ENCODE measurements around the gene ZNF594. TPM values are rescaled to one million over a fixed set of nuclear protein-coding genes. Genes with fewer than 3 reads are reported as not detected.
"Not testable (repeated sequence)": the region's sequence is repeated elsewhere in the genome, so short reads cannot be mapped to it uniquely, and the experiment has no call there.

Gene ZNF594
- total RNA-seq, 1 donor from 2014 or later: 8.9 TPM

GRCh38 chr17:5225668-5226457 is 34.2 kb upstream of the ZNF594 start:
- no peaks in the 10 kb centered on the region for H3K4me1 ChIP-seq (ENCODE audit: control insufficient read depth in 3 of 3, insufficient read depth in 3 of 3, low read length in 3 of 3)
- H3K36me3 ChIP-seq (ENCODE audit: control insufficient read depth in 3 of 3, insufficient read depth in 3 of 3, low read length in 3 of 3): peaks cover 3 to 15% (median 15%) of the 10 kb centered on the region in 3 donors

GRCh38 chr17:5221912-5222311 is 30.2 kb upstream of the ZNF594 start:
- not testable (repeated sequence) for H3K27me3 ChIP-seq (ENCODE audit: control insufficient read depth in 3 of 3, insufficient read depth in 3 of 3, low read length in 3 of 3); H3K27ac ChIP-seq (ENCODE audit: low read depth, low read length)
- H3K36me3 ChIP-seq (ENCODE audit: control insufficient read depth in 3 of 3, insufficient read depth in 3 of 3, low read length in 3 of 3): peaks cover 3 to 16% (median 11%) of the 10 kb centered on the region in 3 donors

More at GRCh38 chr17:5225668-5226457, 34.2 kb upstream of the ZNF594 start:
- no peaks in the 10 kb centered on the region for H3K9me3 ChIP-seq (ENCODE audit: control insufficient read depth in 3 of 3, low read length in 3 of 3)
- H3K9ac ChIP-seq (ENCODE audit: low read depth in 1 of 3, low read length in 3 of 3): no peak overlapping the region
- H3K27ac ChIP-seq (ENCODE audit: low read depth, low read length): no peak overlapping the region
- no peaks in the 10 kb centered on the region for H3K27me3 ChIP-seq (ENCODE audit: control insufficient read depth in 3 of 3, insufficient read depth in 3 of 3, low read length in 3 of 3)
- H3K4me3 ChIP-seq (ENCODE audit: low read length in 3 of 3): no peak overlapping the region

GRCh38 chr17:5220074-5220473 is 28.4 kb upstream of the ZNF594 start:
- Histone ChIP-seq H3K4me1 (ENCODE audit: control insufficient read depth in 3 of 3, insufficient read depth in 3 of 3, low read length in 3 of 3) (no peaks in the 10 kb centered on the region), H3K36me3 (ENCODE audit: control insufficient read depth in 3 of 3, insufficient read depth in 3 of 3, low read length in 3 of 3) (peaks cover 3 to 20% (median 16%) of the 10 kb centered on the region in 3 donors), H3K9me3 (ENCODE audit: control insufficient read depth in 3 of 3, low read length in 3 of 3) (no peaks in the 10 kb centered on the region), H3K4me3 (ENCODE audit: low read length in 3 of 3) (no peak overlapping the region), H3K27ac (ENCODE audit: low read depth, low read length) (no peak overlapping the region), H3K9ac (ENCODE audit: low read depth in 1 of 3, low read length in 3 of 3) (no peak overlapping the region), H3K27me3 (ENCODE audit: control insufficient read depth in 3 of 3, insufficient read depth in 3 of 3, low read length in 3 of 3) (no peaks in the 10 kb centered on the region)

More at GRCh38 chr17:5221912-5222311, 30.2 kb upstream of the ZNF594 start:
- not testable (repeated sequence) for H3K4me3 ChIP-seq (ENCODE audit: low read length in 3 of 3); H3K9ac ChIP-seq (ENCODE audit: low read depth in 1 of 3, low read length in 3 of 3); H3K4me1 ChIP-seq (ENCODE audit: control insufficient read depth in 3 of 3, insufficient read depth in 3 of 3, low read length in 3 of 3); H3K9me3 ChIP-seq (ENCODE audit: control insufficient read depth in 3 of 3, low read length in 3 of 3)

- peaks cover 3 to 23% (median 16%) of the 10 kb centered on the region in 3 donors for H3K36me3 ChIP-seq (ENCODE audit: control insufficient read depth in 3 of 3, insufficient read depth in 3 of 3, low read length in 3 of 3)
- no peaks in the 10 kb centered on the region for H3K4me1 ChIP-seq (ENCODE audit: control insufficient read depth in 3 of 3, insufficient read depth in 3 of 3, low read length in 3 of 3)
These were observed 27.9 kb upstream of the ZNF594 start for GRCh38 chr17:5219536-5219935.

GRCh38 chr17:5217562-5217961 is 25.9 kb upstream of the ZNF594 start:
- H3K27ac ChIP-seq (ENCODE audit: low read depth, low read length); H3K9me3 ChIP-seq (ENCODE audit: control insufficient read depth in 3 of 3, low read length in 3 of 3); H3K4me1 ChIP-seq (ENCODE audit: control insufficient read depth in 3 of 3, insufficient read depth in 3 of 3, low read length in 3 of 3); H3K27me3 ChIP-seq (ENCODE audit: control insufficient read depth in 3 of 3, insufficient read depth in 3 of 3, low read length in 3 of 3); H3K4me3 ChIP-seq (ENCODE audit: low read length in 3 of 3); H3K9ac ChIP-seq (ENCODE audit: low read depth in 1 of 3, low read length in 3 of 3): not testable (repeated sequence)
- H3K36me3 ChIP-seq (ENCODE audit: control insufficient read depth in 3 of 3, insufficient read depth in 3 of 3, low read length in 3 of 3): peaks cover 2 to 16% (median 10%) of the 10 kb centered on the region in 3 donors

More at GRCh38 chr17:5219536-5219935, 27.9 kb upstream of the ZNF594 start:
- Histone ChIP-seq H3K27me3 (ENCODE audit: control insufficient read depth in 3 of 3, insufficient read depth in 3 of 3, low read length in 3 of 3) (no peaks in the 10 kb centered on the region), H3K27ac (ENCODE audit: low read depth, low read length) (no peak overlapping the region), H3K9me3 (ENCODE audit: control insufficient read depth in 3 of 3, low read length in 3 of 3) (no peaks in the 10 kb centered on the region), H3K9ac (ENCODE audit: low read depth in 1 of 3, low read length in 3 of 3) (no peak overlapping the region), H3K4me3 (ENCODE audit: low read length in 3 of 3) (no peak overlapping the region)

GRCh38 chr17:5211458-5211857 is 19.8 kb upstream of the ZNF594 start:
- no peaks in the 10 kb centered on the region for H3K9me3 ChIP-seq (ENCODE audit: control insufficient read depth in 3 of 3, low read length in 3 of 3)
- no peak overlapping the region for H3K9ac ChIP-seq (ENCODE audit: low read depth in 1 of 3, low read length in 3 of 3)
- H3K4me3 ChIP-seq (ENCODE audit: low read length in 3 of 3): no peak overlapping the region
- H3K27me3 ChIP-seq (ENCODE audit: control insufficient read depth in 3 of 3, insufficient read depth in 3 of 3, low read length in 3 of 3): no peaks in the 10 kb centered on the region
- H3K36me3 ChIP-seq (ENCODE audit: control insufficient read depth in 3 of 3, insufficient read depth in 3 of 3, low read length in 3 of 3): peaks cover 2 to 11% (median 6%) of the 10 kb centered on the region in 3 donors
- peak overlapping the region; percentile 26 for H3K27ac ChIP-seq (ENCODE audit: low read depth, low read length)
- H3K4me1 ChIP-seq (ENCODE audit: control insufficient read depth in 3 of 3, insufficient read depth in 3 of 3, low read length in 3 of 3): no peaks in the 10 kb centered on the region

GRCh38 chr17:5210614-5211252 is 19.1 kb upstream of the ZNF594 start:
- Histone ChIP-seq H3K9ac (ENCODE audit: low read depth in 1 of 3, low read length in 3 of 3) (no peak overlapping the region), H3K27ac (ENCODE audit: low read depth, low read length) (peak overlapping the region; percentile 34), H3K4me1 (ENCODE audit: control insufficient read depth in 3 of 3, insufficient read depth in 3 of 3, low read length in 3 of 3) (no peaks in the 10 kb centered on the region)

GRCh38 chr17:5210091-5210490 is 18.4 kb upstream of the ZNF594 start:
- no peak overlapping the region for H3K9ac ChIP-seq (ENCODE audit: low read depth in 1 of 3, low read length in 3 of 3)
- peak overlapping the region; percentile 34 for H3K27ac ChIP-seq (ENCODE audit: low read depth, low read length)
- no peaks in the 10 kb centered on the region for H3K27me3 ChIP-seq (ENCODE audit: control insufficient read depth in 3 of 3, insufficient read depth in 3 of 3, low read length in 3 of 3)
- H3K4me3 ChIP-seq (ENCODE audit: low read length in 3 of 3): no peak overlapping the region
- no peaks in the 10 kb centered on the region for H3K4me1 ChIP-seq (ENCODE audit: control insufficient read depth in 3 of 3, insufficient read depth in 3 of 3, low read length in 3 of 3)
- H3K36me3 ChIP-seq (ENCODE audit: control insufficient read depth in 3 of 3, insufficient read depth in 3 of 3, low read length in 3 of 3): peaks cover 0 to 4% (median 2%) of the 10 kb centered on the region in 3 donors
- H3K9me3 ChIP-seq (ENCODE audit: control insufficient read depth in 3 of 3, low read length in 3 of 3): no peaks in the 10 kb centered on the region

More at GRCh38 chr17:5210614-5211252, 19.1 kb upstream of the ZNF594 start:
- Histone ChIP-seq H3K36me3 (ENCODE audit: control insufficient read depth in 3 of 3, insufficient read depth in 3 of 3, low read length in 3 of 3) (peaks cover 2 to 9% (median 4%) of the 10 kb centered on the region in 3 donors), H3K27me3 (ENCODE audit: control insufficient read depth in 3 of 3, insufficient read depth in 3 of 3, low read length in 3 of 3) (no peaks in the 10 kb centered on the region), H3K9me3 (ENCODE audit: control insufficient read depth in 3 of 3, low read length in 3 of 3) (no peaks in the 10 kb centered on the region), H3K4me3 (ENCODE audit: low read length in 3 of 3) (no peak overlapping the region)

GRCh38 chr17:5209396-5209795 is 17.7 kb upstream of the ZNF594 start:
- no peaks in the 10 kb centered on the region for H3K9me3 ChIP-seq (ENCODE audit: control insufficient read depth in 3 of 3, low read length in 3 of 3)
- no peaks in the 10 kb centered on the region for H3K27me3 ChIP-seq (ENCODE audit: control insufficient read depth in 3 of 3, insufficient read depth in 3 of 3, low read length in 3 of 3)
- H3K27ac ChIP-seq (ENCODE audit: low read depth, low read length): no peak overlapping the region
- no peak overlapping the region for H3K4me3 ChIP-seq (ENCODE audit: low read length in 3 of 3)
- peaks cover 0 to 2% (median 1%) of the 10 kb centered on the region in 3 donors for H3K36me3 ChIP-seq (ENCODE audit: control insufficient read depth in 3 of 3, insufficient read depth in 3 of 3, low read length in 3 of 3)
- no peaks in the 10 kb centered on the region for H3K4me1 ChIP-seq (ENCODE audit: control insufficient read depth in 3 of 3, insufficient read depth in 3 of 3, low read length in 3 of 3)
- no peak overlapping the region for H3K9ac ChIP-seq (ENCODE audit: low read depth in 1 of 3, low read length in 3 of 3)

- Histone ChIP-seq H3K9me3 (ENCODE audit: control insufficient read depth in 3 of 3, low read length in 3 of 3) (no peaks in the 10 kb centered on the region), H3K4me3 (ENCODE audit: low read length in 3 of 3) (no peak overlapping the region), H3K9ac (ENCODE audit: low read depth in 1 of 3, low read length in 3 of 3) (no peak overlapping the region), H3K4me1 (ENCODE audit: control insufficient read depth in 3 of 3, insufficient read depth in 3 of 3, low read length in 3 of 3) (no peaks in the 10 kb centered on the region), H3K27me3 (ENCODE audit: control insufficient read depth in 3 of 3, insufficient read depth in 3 of 3, low read length in 3 of 3) (no peaks in the 10 kb centered on the region), H3K36me3 (ENCODE audit: control insufficient read depth in 3 of 3, insufficient read depth in 3 of 3, low read length in 3 of 3) (no peaks in the 10 kb centered on the region), H3K27ac (ENCODE audit: low read depth, low read length) (no peak overlapping the region)
These were observed 12.2 kb upstream of the ZNF594 start for GRCh38 chr17:5203908-5204294.

Measured in skeletal muscle tissue (tissue), 4 donors.